HG02884 (cell line): ENCODE measurements around the gene GRK4.

Experiments used
- ATAC-seq: cut with Tn5 transposase; IDR thresholded peaks from one replicate; pipeline ENCODE4 v1.9.1; 2021; ENCODE audit warnings: mild to moderate bottlenecking, moderate library complexity; ENCODE audit not compliant: unreplicated experiment

GRK4 gene

GRCh38 chr4:3009422-3009821 is 46.1 kb downstream of the GRK4 start:
- no peak for ATAC-seq

DNA sequence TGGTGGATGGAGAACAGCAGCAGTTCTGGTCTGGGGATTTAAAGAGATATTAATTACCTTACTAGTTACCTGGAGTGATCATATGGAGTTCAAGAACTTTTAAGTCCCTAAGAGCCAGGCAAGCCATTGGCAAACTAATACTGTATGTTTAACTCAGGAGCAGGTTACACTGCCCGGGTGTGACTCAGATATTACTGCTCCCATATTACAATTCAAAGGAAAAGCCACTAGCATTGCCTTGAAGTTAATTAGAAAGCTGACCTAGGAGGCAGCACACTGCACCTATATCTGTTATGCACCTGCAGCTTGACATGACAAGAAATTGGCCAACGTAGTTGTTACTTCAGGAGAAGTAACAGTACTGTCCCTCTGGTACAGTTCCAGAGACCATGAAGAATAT is 47.2 kb downstream of the GRK4 start:
- no peak for ATAC-seq

DNA sequence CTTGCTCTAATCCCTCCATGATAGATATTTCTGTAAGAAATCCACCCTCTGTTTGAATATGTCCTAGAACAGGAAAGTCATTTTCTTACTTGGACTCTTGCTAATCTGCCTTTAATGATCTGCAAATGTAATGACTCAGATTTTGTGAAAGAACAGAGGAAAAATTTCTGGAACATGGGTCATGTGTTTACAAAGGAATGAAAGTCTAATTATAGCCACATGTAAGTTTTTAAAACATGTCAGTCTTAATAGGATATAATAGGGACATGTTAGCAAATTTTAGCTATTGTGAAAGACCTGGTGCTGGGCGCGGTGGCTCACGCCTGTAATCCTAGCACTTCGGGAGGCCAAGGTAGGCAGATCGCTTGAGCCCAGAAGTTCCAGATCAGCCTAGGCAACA is 47.6 kb downstream of the GRK4 start:
- ATAC-seq: no peak

DNA sequence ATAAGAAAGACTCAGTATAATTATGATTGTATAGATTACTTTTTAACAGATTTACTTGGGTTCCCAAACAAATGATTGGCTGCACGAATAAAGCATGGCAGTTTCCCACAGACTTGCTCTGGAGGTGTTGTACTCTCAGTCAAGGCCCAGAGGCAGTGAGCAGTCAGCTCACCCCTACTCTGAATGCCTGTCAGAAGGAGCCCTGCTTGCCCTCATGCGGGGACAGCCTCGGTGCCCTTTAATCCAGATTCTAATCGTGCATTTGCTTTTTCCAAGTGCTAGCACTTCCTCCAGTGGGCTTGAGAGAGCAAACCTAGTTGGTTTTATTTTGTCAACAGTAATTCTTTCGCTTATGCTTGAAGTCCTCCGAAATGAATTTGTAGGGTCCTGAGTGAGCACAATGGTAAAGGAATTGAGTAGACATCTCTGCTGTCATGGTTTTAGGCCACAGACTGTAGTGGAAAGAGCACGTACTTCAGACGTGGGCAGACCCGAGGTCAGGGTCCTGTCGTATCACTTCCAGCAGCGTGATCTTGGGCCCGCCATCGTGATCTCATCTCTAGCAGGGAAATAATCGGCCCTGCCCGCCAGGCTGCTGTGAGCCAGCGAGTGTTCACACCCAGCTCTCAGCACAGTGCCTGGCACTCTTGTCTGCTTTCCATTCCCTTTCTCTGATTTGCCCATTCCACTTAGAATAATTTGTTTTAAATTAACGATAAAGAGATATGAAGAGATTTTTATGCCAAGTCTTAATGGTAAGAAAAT is 48.3 kb downstream of the GRK4 start:
- no peak for ATAC-seq

DNA sequence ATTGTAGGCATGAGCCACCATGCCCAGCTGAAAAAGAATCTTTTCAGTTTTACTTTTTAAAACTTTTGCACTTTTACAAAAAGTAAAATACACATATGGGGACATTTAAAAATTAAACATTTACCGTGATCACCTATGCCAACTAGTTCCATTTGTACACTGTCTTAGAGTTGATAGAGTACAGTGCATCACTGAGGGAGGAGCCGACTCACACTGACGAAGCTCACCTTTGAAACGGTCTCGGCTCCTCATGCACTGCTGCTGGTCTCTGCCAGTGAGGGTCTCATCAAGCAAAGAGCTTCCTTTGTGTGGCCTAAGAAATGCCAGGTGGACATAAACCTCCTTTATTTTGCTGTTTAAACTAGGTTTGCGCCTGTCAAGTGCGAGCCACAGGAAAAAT is 50.0 kb downstream of the GRK4 start:
- ATAC-seq: no peak

DNA sequence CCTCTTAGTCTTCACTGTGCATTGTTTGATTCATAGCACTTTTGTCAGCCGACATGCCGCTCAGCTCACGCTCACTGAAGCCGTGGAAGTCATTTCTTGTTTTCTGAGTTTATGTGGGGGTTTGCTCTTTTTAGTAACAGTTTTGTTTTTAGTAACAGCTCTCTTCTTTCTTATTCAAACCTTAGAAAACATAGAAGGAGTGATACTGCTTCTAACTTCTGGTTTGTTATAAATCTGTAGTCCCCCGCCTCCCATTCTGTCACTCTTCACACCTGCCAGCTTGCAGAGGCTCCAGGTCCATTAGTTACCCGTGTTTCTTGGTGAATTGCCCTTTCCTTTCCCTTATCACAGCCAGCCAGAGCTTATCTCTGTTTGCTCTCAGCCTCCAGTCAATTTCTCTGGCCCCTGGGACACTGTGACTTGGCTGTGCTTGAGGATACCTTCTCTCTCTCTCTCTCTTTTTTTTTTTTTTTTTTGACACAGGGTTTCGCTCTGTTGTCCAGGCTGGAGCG is 50.5 kb downstream of the GRK4 start:
- ATAC-seq: peak; percentile 89

- ATAC-seq: no peak
These were observed 53.6 kb downstream of the GRK4 start for GRCh38 chr4:3016961-3017360.

GRCh38 chr4:3017504-3017903 is 54.1 kb downstream of the GRK4 start:
- ATAC-seq: no peak

- ATAC-seq: no peak
These were observed 55.9 kb downstream of the GRK4 start for GRCh38 chr4:3019145-3019846.

- no peak for ATAC-seq
These were observed 57.8 kb downstream of the GRK4 start for GRCh38 chr4:3021127-3021526.

GRCh38 chr4:3021627-3022026 is 58.3 kb downstream of the GRK4 start:
- no peak for ATAC-seq

GRCh38 chr4:3022112-3022511 is 58.7 kb downstream of the GRK4 start:
- no peak for ATAC-seq

DNA sequence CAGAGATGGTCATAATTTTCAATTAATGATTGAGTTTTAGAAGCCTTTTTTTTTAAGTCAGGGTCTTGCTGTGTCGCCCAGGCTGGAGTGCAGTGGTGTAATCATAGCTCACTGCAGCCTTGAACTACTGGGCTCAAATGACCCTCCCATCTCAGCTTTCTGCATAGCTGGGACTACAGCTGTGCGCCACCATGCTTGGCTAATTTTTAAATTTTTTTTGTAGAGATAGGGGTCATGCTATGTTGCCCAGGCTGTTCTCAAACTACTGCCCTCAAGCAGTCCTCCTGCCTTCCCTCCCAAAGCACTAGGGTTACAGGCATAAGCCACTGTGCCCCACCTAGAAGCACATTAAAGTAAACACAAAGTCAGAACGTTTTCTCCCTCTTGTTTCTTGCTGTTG is 59.3 kb downstream of the GRK4 start:
- no peak for ATAC-seq

GRCh38 chr4:3025881-3026280 is 62.5 kb downstream of the GRK4 start:
- no peak for ATAC-seq

GRCh38 chr4:3026540-3026939 is 63.2 kb downstream of the GRK4 start:
- ATAC-seq: no peak

DNA sequence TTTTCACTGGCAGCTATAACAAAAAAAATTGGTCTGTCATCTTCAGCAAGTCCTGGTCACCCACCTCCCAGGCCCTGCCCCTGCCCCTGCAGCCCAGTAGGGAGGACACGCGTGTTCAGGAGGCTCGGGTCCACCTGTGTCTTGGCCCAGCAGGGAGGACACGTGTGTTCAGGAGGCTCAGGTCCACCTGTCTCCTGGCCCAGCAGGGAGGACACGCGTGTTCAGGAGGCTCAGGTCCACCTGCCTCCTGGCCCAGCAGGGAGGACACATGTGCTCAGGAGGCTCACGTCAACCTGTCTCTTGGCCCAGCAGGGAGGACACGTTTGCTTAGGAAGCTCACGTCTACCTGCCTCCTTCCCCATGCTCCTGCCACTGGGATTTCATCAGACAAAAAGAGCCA is 66.1 kb downstream of the GRK4 start:
- no peak for ATAC-seq

GRCh38 chr4:3030566-3031356 is 67.4 kb downstream of the GRK4 start:
- ATAC-seq: no peak

GRCh38 chr4:3031357-3032082 is 68.1 kb downstream of the GRK4 start:
- no peak for ATAC-seq

DNA sequence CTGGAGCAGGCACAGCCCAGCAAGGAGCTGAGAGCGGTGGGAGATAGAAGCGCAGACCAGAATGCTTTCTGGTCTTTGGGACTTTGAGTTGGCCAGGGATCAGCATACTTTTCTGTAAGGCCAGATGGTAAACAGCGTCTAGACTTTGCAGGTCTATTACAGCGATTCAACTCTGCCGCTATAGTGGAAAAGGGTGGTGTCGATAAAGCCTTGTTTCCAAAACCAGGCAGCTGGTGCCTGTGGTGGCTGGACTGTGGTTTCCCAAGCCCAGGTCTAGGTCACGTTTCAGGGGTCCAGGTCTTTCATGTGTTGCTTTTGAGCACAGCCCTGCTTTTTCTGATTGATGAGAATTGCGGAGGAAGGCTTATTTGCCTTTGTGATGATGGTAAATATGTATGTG is 70.9 kb downstream of the GRK4 start:
- no peak for ATAC-seq

DNA sequence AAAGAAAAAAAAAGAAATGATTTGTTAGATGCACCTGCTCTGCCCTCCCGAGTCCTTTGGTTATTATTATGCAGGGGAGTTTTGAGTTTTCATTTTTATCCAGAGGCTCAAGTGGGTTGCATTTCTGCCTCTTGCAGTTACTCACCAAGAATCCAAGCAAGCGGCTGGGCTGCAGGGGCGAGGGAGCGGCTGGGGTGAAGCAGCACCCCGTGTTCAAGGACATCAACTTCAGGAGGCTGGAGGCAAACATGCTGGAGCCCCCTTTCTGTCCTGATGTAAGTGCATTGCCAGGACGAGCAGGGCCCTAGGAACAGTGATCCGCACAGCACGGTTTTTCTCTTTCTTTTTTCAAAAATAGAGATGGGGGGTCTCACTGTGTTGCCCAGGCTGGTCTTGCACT is 71.9 kb downstream of the GRK4 start:
- no peak for ATAC-seq

DNA sequence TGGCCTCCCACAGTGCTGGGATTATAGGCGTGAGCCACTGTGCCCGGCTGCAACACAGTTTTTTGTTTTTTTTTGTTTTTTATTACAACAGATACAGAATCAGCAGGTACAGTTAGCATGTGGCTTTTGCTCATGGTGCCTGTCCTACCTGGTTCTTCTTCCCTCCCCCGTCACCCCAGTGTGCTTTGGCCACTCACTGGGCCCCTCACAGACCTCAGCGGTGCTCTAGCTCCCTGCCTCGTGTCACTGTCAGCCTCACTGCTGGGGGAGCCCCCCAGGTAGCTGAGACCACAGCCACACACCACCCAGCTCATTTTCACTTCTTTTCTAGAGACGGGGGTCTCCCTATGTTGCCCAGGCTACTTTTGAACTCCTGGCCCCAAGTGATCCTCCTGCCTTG is 72.3 kb downstream of the GRK4 start:
- no peak for ATAC-seq
